ENCODE measurements around the gene L3MBTL2.

The L3MBTL2 gene

DNA sequence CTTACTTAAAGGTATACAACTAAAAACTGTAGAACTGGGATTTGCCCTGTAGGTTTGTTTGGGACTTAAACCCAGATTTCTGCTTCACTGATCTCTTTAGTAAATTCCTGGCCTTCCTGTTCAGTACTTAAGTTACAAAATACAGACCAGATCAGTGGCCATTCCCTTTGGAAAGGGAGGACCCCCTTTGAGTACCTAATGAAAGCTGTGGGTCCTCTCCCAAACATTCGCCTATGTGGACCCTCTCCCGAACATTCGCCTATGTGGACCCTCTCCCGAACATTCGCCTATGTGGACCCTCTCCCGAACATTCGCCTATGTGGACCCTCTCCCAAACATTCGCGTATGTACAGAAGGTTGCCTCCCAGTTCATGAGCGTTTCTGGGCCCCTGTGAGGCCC lies 10.3 kb downstream of the L3MBTL2 start:
- no peak overlapping the region for H3K9ac ChIP-seq (ENCODE audit: low read length in 2 of 2)
- no peaks in the 10 kb centered on the region for H3K9me3 ChIP-seq (ENCODE audit: control insufficient read depth in 2 of 2, low read length in 2 of 2)
- peaks cover 20% of the 10 kb centered on the region for H3K4me1 ChIP-seq (ENCODE audit: control insufficient read depth, insufficient read depth, low read length)
- no peaks in the 10 kb centered on the region for H3K27me3 ChIP-seq (ENCODE audit: control insufficient read depth in 1 of 2, insufficient read depth in 2 of 2, low read length in 2 of 2)
- no peak overlapping the region for H3K4me3 ChIP-seq (ENCODE audit: low read length in 2 of 2)
- peaks cover 27 to 31% of the 10 kb centered on the region in 2 donors for H3K36me3 ChIP-seq (ENCODE audit: control insufficient read depth in 2 of 2, insufficient read depth in 2 of 2, low read length in 2 of 2)
- H3K27ac ChIP-seq (ENCODE audit: low read length) = no peak overlapping the region

GRCh38 chr22:41215926-41216325 lies 10.8 kb downstream of the L3MBTL2 start:
- peak overlapping the region; percentile 85 for H3K27ac ChIP-seq (ENCODE audit: low read length)
- no peaks in the 10 kb centered on the region for H3K27me3 ChIP-seq (ENCODE audit: control insufficient read depth in 1 of 2, insufficient read depth in 2 of 2, low read length in 2 of 2)
- no peak overlapping the region for H3K9ac ChIP-seq (ENCODE audit: low read length in 2 of 2)
- peaks cover 28 to 32% of the 10 kb centered on the region in 2 donors for H3K36me3 ChIP-seq (ENCODE audit: control insufficient read depth in 2 of 2, insufficient read depth in 2 of 2, low read length in 2 of 2)
- peaks cover 20% of the 10 kb centered on the region for H3K4me1 ChIP-seq (ENCODE audit: control insufficient read depth, insufficient read depth, low read length)
- H3K9me3 ChIP-seq (ENCODE audit: control insufficient read depth in 2 of 2, low read length in 2 of 2) = no peaks in the 10 kb centered on the region
- H3K4me3 ChIP-seq (ENCODE audit: low read length in 2 of 2) = peak overlapping the region in 1 of 2 donors; percentile 40

GRCh38 chr22:41216984-41217383 lies 11.9 kb downstream of the L3MBTL2 start:
- H3K4me3 ChIP-seq (ENCODE audit: low read length in 2 of 2) = peak overlapping the region; percentile 32 to 60
- H3K36me3 ChIP-seq (ENCODE audit: control insufficient read depth in 2 of 2, insufficient read depth in 2 of 2, low read length in 2 of 2) = peaks cover 32 to 34% of the 10 kb centered on the region in 2 donors
- no peaks in the 10 kb centered on the region for H3K27me3 ChIP-seq (ENCODE audit: control insufficient read depth in 1 of 2, insufficient read depth in 2 of 2, low read length in 2 of 2)
- H3K4me1 ChIP-seq (ENCODE audit: control insufficient read depth, insufficient read depth, low read length) = peaks cover 20% of the 10 kb centered on the region
- H3K9me3 ChIP-seq (ENCODE audit: control insufficient read depth in 2 of 2, low read length in 2 of 2) = no peaks in the 10 kb centered on the region
- H3K9ac ChIP-seq (ENCODE audit: low read length in 2 of 2) = peak overlapping the region; percentile 7 to 71
- peak overlapping the region; percentile 85 for H3K27ac ChIP-seq (ENCODE audit: low read length)

DNA sequence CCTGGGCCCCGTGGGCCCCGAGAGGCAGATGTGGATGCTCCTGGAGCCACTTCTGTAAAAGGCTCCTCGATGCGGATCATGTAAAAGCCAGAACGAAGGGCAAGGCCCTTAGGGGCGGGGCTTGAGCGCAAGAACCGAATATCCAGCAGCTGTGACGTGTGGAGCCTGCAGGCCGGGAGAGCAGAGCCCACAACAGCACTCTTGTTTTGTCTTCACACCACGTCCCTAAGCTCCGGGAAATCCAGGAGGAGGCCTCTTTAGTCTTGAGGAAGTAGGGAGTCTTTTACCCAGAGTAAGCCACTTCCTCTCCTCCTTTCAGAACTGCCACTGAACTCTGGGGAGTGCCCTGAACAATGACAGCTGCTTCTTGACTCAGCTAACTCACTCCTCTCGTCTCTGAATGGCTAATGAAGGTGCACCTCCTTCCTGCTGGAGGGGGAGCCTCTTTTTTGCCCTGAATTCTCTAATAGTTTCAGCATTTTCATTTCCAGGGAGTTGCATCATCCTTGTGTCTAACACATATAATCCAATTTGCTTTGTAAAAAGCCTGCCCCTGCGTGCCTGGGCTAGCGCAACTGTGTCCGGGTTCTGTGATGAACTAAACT lies 12.5 kb downstream of the L3MBTL2 start:
- Histone ChIP-seq H3K4me3 (ENCODE audit: low read length in 2 of 2) (peak overlapping the region; percentile 32 to 60), H3K9me3 (ENCODE audit: control insufficient read depth in 2 of 2, low read length in 2 of 2) (no peaks in the 10 kb centered on the region)

DNA sequence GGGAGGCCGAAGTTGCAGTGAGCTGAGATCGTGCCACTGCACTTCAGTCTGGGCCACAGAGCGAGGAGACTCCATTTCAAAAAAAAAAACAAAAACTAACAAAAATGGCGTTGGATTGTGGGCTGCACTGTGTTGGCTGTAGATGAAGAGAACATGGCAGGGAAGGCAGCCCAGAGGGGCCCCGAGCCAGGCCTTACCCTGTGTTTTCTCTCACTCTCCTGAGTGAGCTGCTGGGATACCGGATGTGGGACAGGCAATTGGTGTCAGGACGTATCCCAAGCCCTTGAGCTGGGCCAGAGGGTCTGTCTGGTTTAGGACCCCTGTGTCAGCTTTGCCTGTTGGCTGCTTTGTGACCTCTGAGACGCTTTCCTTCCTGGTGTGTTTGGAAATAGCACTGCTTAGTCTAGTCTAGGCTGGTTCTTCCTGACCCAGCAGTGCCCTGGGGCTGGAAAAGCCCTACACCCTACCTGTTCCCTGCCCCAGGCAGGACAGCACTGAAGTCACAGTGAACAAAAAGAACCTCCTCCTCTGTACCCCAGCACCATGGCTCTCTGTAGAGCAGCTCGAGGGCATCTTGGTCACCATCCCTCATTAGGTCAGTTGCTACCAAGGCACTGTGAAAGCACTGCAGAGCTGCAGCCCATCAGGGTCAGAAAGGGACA lies 17.9 kb downstream of the L3MBTL2 start:
- H3K4me1 ChIP-seq (ENCODE audit: control insufficient read depth, insufficient read depth, low read length) = peaks cover under 1% of the 10 kb centered on the region
- no peaks in the 10 kb centered on the region for H3K27me3 ChIP-seq (ENCODE audit: control insufficient read depth in 1 of 2, insufficient read depth in 2 of 2, low read length in 2 of 2)
- H3K9ac ChIP-seq (ENCODE audit: low read length in 2 of 2) = no peak overlapping the region
- no peaks in the 10 kb centered on the region for H3K9me3 ChIP-seq (ENCODE audit: control insufficient read depth in 2 of 2, low read length in 2 of 2)
- no peak overlapping the region for H3K27ac ChIP-seq (ENCODE audit: low read length)
- peaks cover 67 to 73% of the 10 kb centered on the region in 2 donors for H3K36me3 ChIP-seq (ENCODE audit: control insufficient read depth in 2 of 2, insufficient read depth in 2 of 2, low read length in 2 of 2)
- no peak overlapping the region for H3K4me3 ChIP-seq (ENCODE audit: low read length in 2 of 2)

More for the DNA sequence above, 12.5 kb downstream of the L3MBTL2 start:
- Histone ChIP-seq H3K4me1 (ENCODE audit: control insufficient read depth, insufficient read depth, low read length) (peaks cover 20% of the 10 kb centered on the region), H3K27me3 (ENCODE audit: control insufficient read depth in 1 of 2, insufficient read depth in 2 of 2, low read length in 2 of 2) (no peaks in the 10 kb centered on the region), H3K9ac (ENCODE audit: low read length in 2 of 2) (peak overlapping the region; percentile 7 to 71), H3K27ac (ENCODE audit: low read length) (peak overlapping the region; percentile 85), H3K36me3 (ENCODE audit: control insufficient read depth in 2 of 2, insufficient read depth in 2 of 2, low read length in 2 of 2) (peaks cover 36 to 39% of the 10 kb centered on the region in 2 donors)

GRCh38 chr22:41223535-41223934 lies 18.4 kb downstream of the L3MBTL2 start:
- Histone ChIP-seq H3K4me1 (ENCODE audit: control insufficient read depth, insufficient read depth, low read length) (no peaks in the 10 kb centered on the region), H3K9me3 (ENCODE audit: control insufficient read depth in 2 of 2, low read length in 2 of 2) (no peaks in the 10 kb centered on the region), H3K9ac (ENCODE audit: low read length in 2 of 2) (no peak overlapping the region), H3K4me3 (ENCODE audit: low read length in 2 of 2) (no peak overlapping the region), H3K36me3 (ENCODE audit: control insufficient read depth in 2 of 2, insufficient read depth in 2 of 2, low read length in 2 of 2) (peaks cover 68 to 75% of the 10 kb centered on the region in 2 donors), H3K27ac (ENCODE audit: low read length) (no peak overlapping the region), H3K27me3 (ENCODE audit: control insufficient read depth in 1 of 2, insufficient read depth in 2 of 2, low read length in 2 of 2) (no peaks in the 10 kb centered on the region)

DNA sequence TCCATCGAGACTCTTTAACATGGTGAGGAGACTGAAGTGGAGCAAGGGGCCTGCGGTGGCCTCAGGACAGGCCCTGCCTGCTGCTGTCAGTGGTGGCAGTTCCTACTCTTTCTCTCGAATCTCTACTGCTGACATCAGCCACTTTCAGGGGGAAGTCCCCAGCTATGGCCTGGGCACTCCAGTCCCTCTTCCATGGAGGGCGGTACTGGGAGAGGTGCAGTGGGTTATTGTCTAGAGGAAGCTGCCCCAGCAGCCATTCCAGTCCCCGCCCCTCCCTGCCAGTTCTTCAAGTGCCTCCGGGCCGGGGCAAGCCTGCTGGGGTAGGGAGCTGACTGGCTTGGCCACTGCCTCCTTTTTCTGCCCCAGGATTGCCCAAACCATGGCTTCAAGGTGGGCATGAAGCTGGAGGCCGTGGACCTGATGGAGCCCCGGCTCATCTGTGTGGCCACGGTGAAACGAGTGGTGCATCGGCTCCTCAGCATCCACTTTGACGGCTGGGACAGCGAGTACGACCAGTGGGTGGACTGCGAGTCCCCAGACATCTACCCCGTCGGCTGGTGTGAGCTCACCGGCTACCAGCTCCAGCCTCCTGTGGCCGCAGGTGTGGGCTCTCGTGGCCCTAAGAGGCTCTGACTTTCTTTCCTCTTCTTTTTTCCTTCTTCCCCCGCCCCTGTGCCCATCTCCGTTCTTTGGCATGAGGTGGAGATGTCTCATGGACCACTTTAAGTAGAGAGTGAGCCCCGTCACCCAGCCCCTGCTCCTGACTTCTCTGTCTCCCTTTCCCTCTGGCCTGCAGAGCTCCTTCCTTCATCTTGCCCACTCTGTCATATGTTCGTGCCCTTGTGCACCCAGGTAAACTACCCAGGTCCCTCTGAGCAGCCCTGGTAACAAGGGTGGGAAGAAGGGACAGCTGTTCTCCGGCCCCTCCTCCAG lies 21.9 kb downstream of the L3MBTL2 start:
- Histone ChIP-seq H3K27me3 (ENCODE audit: control insufficient read depth in 1 of 2, insufficient read depth in 2 of 2, low read length in 2 of 2) (no peaks in the 10 kb centered on the region), H3K27ac (ENCODE audit: low read length) (no peak overlapping the region), H3K4me3 (ENCODE audit: low read length in 2 of 2) (no peak overlapping the region), H3K4me1 (ENCODE audit: control insufficient read depth, insufficient read depth, low read length) (no peaks in the 10 kb centered on the region), H3K9ac (ENCODE audit: low read length in 2 of 2) (no peak overlapping the region), H3K9me3 (ENCODE audit: control insufficient read depth in 2 of 2, low read length in 2 of 2) (no peaks in the 10 kb centered on the region), H3K36me3 (ENCODE audit: control insufficient read depth in 2 of 2, insufficient read depth in 2 of 2, low read length in 2 of 2) (peaks cover 59 to 73% of the 10 kb centered on the region in 2 donors)

- H3K9ac ChIP-seq (ENCODE audit: low read length in 2 of 2) = no peak overlapping the region
- H3K27me3 ChIP-seq (ENCODE audit: control insufficient read depth in 1 of 2, insufficient read depth in 2 of 2, low read length in 2 of 2) = no peaks in the 10 kb centered on the region
- no peak overlapping the region for H3K27ac ChIP-seq (ENCODE audit: low read length)
- H3K9me3 ChIP-seq (ENCODE audit: control insufficient read depth in 2 of 2, low read length in 2 of 2) = no peaks in the 10 kb centered on the region
- H3K36me3 ChIP-seq (ENCODE audit: control insufficient read depth in 2 of 2, insufficient read depth in 2 of 2, low read length in 2 of 2) = peaks cover 41 to 53% of the 10 kb centered on the region in 2 donors
- H3K4me1 ChIP-seq (ENCODE audit: control insufficient read depth, insufficient read depth, low read length) = no peaks in the 10 kb centered on the region
- H3K4me3 ChIP-seq (ENCODE audit: low read length in 2 of 2) = no peak overlapping the region
These were observed 24.1 kb downstream of the L3MBTL2 start for GRCh38 chr22:41229215-41229614.

DNA sequence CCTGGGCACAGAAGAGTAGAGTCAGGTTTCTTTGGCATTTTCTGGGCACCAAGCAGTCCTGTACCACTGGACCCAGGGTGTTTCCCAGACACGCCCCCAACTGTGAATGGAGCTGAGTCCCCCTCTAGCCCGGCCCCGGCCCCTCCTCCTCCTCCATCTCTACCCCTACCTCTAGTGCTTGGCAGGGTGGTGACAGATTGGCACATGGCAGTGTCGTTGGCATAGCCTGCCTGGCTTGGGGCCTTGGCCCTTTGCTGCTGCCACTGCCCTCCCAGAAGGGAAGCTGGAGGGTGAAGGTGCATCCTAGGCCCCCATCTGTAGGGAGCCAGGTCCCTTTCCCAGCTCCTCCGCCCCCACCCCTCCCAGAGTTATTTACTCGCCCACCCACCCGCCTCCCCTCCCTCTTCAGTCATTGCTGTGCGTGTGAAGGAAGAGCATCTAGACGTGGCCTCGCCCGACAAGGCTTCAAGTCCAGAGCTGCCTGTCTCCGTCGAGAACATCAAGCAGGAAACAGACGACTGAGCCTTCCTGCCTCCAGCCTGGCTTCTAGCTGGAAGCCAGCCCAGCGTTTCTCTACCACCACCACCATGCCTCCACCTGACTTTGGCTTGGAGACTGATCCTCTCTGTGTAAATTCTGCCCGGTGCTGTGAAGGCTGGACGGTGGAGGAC lies 24.8 kb downstream of the L3MBTL2 start:
- Histone ChIP-seq H3K9me3 (ENCODE audit: control insufficient read depth in 2 of 2, low read length in 2 of 2) (no peaks in the 10 kb centered on the region), H3K4me3 (ENCODE audit: low read length in 2 of 2) (no peak overlapping the region), H3K36me3 (ENCODE audit: control insufficient read depth in 2 of 2, insufficient read depth in 2 of 2, low read length in 2 of 2) (peaks cover 40 to 46% of the 10 kb centered on the region in 2 donors), H3K9ac (ENCODE audit: low read length in 2 of 2) (no peak overlapping the region), H3K27ac (ENCODE audit: low read length) (no peak overlapping the region), H3K27me3 (ENCODE audit: control insufficient read depth in 1 of 2, insufficient read depth in 2 of 2, low read length in 2 of 2) (no peaks in the 10 kb centered on the region), H3K4me1 (ENCODE audit: control insufficient read depth, insufficient read depth, low read length) (no peaks in the 10 kb centered on the region)

- no peaks in the 10 kb centered on the region for H3K9me3 ChIP-seq (ENCODE audit: control insufficient read depth in 2 of 2, low read length in 2 of 2)
- no peaks in the 10 kb centered on the region for H3K4me1 ChIP-seq (ENCODE audit: control insufficient read depth, insufficient read depth, low read length)
- no peak overlapping the region for H3K9ac ChIP-seq (ENCODE audit: low read length in 2 of 2)
- H3K4me3 ChIP-seq (ENCODE audit: low read length in 2 of 2) = no peak overlapping the region
- no peaks in the 10 kb centered on the region for H3K27me3 ChIP-seq (ENCODE audit: control insufficient read depth in 1 of 2, insufficient read depth in 2 of 2, low read length in 2 of 2)
- no peak overlapping the region for H3K27ac ChIP-seq (ENCODE audit: low read length)
- H3K36me3 ChIP-seq (ENCODE audit: control insufficient read depth in 2 of 2, insufficient read depth in 2 of 2, low read length in 2 of 2) = peaks cover 35 to 41% of the 10 kb centered on the region in 2 donors
These were observed 25.3 kb downstream of the L3MBTL2 start for GRCh38 chr22:41230401-41230785.
